ENCODE data around the gene PTN.

DNA sequence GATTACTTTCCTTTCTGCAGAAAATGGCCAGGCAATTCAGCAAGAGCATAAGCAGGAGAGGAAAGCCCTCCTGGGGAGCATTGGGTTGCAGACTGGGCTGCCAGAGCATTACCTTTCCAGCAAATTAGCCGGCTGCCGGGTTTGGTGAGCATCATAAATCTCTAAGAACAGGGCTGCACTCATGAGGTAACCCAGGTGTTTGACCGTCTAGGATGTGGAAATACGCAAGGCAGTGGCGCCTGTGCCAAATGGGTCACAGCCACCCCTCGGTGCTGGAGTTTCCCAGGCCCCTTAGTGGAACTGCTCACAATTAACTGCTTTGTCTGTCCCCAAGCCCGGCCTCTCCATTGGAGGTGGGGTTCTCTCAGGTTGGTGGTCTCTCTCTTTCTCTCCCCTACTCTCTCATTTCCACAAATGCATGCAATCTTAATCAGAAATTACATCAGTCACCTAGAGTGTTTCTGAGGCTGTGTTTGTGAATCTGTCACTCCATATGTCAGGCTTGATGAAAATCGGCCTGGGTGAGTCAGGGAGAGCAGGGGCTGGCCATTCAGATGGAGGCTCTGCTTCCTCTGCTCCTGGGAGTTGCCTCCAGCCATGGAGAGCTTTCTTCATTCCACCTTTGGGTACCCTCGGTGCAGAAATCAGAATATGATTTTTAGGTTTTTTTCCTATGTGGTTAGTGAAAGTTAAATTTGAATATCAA is 26.7 kb downstream of the PTN start:
- TF ChIP-seq, protein P1, sequence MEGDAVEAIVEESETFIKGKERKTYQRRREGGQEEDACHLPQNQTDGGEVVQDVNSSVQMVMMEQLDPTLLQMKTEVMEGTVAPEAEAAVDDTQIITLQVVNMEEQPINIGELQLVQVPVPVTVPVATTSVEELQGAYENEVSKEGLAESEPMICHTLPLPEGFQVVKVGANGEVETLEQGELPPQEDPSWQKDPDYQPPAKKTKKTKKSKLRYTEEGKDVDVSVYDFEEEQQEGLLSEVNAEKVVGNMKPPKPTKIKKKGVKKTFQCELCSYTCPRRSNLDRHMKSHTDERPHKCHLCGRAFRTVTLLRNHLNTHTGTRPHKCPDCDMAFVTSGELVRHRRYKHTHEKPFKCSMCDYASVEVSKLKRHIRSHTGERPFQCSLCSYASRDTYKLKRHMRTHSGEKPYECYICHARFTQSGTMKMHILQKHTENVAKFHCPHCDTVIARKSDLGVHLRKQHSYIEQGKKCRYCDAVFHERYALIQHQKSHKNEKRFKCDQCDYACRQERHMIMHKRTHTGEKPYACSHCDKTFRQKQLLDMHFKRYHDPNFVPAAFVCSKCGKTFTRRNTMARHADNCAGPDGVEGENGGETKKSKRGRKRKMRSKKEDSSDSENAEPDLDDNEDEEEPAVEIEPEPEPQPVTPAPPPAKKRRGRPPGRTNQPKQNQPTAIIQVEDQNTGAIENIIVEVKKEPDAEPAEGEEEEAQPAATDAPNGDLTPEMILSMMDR (IDR thresholded peaks at IDR 0.05 in 2 of 3, conservative IDR thresholded peaks at IDR 0.05 in 1 of 3; ENCODE audit: insufficient read depth in 2 of 3, low read depth in 1 of 3, low read length in 3 of 3), result no peak
- TF ChIP-seq ZEB2 (IDR thresholded peaks at IDR 0.05) (no peak), POLR2A (conservative IDR thresholded peaks at IDR 0.05) (no peak)
